ENCODE measurements around the gene AKR7A2. TPM values are rescaled to one million over a fixed set of nuclear protein-coding genes. Genes with fewer than 3 reads are reported as not detected.
"Not testable (repeated sequence)": the region's sequence is repeated elsewhere in the genome, so short reads cannot be mapped to it uniquely, and the experiment has no call there.

AKR7A2 gene
- total and polyA plus RNA-seq, 5 donors: 25.9 to 41.9 (median 39.7) TPM

DNA sequence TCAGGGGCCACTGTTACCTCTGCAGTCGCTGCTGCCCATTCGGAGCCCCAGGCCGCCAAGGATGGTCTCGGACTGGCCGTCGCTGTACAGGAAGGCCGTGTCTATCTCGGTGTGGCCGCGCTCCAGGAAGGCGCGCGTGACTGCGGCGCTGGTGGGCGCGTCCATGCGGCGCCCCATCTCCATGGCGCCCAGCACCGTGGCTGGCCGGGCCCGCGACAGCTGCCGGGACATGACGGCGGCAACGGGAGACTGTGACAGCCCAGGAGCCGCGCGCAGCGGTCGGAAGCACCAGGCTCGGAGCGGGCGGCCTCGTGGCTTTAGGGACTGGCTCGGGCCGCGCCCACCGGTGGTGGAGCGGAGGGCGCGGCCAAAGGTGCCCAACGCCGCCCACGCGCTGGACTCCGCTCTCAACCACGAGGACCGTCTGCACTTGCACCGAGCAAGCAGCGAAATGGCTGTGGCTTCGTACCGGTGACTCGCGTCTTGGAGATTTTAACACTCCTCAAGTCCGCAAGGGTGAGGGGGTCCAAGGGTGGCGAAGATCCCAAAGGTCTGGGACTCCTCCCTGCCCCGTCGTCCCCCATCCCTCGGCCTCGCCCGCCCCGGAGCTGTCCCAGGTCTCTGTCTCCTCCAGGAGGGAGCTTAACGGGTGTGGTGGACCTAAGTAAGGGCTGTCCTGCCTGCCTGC lies 38.0 kb downstream of the AKR7A2 start:
- H3K9me3 ChIP-seq (ENCODE audit: control insufficient read depth, low read length); H3K4me1 ChIP-seq (ENCODE audit: control insufficient read depth, insufficient read depth, low read length); H3K27me3 ChIP-seq (ENCODE audit: control insufficient read depth, insufficient read depth); DNase-seq; H3K4me3 ChIP-seq (ENCODE audit: low read length); intact Hi-C loops (cut with DNase I); H3K27ac ChIP-seq (ENCODE audit: low read length): not testable (repeated sequence)
- 17% methylated on average over 56 of the region's 66 CpGs for WGBS
- peak; percentile 68 to 70 for ATAC-seq

DNA sequence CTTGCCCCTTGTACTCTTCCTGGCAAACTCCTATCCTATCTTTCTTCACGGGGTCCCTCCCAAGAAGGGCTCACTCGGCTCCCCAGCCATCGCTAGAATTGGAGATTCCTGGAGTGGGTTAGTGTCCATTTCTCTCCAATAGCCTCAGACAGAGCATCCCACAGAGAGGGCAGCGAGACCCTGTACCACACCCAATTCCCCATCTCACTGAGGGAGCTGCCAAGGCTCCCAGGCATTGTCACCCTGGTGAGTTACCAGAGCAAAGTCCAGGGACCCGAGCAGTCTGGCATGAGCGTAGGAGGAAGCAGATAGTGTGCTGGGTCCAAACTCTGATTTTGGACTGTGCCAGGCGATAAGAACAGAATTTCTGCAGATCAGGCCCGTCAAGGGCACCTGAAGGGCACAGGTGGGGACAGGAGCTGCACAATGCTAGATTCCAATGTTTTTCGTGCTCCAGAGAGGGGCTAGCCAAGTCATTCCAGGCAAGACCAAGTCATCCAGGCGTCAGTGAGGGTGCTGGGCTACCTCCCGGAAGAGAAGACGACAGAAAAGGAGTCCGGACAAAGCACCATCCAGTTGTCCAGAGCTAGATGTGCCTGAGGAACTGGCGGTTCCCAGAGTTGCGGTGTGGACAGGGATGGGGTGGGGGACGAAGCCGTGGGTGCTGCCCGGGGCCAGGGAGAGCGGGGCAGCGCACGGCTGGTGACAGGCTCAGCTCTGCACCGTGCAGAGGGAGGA lies 38.7 kb downstream of the AKR7A2 start:
- Histone ChIP-seq H3K27me3 (ENCODE audit: control insufficient read depth, insufficient read depth) (no peaks in the 10 kb centered on the region), H3K27ac (ENCODE audit: low read length) (no peak overlapping the region), H3K4me3 (ENCODE audit: low read length) (no peak overlapping the region), H3K4me1 (ENCODE audit: control insufficient read depth, insufficient read depth, low read length) (no peaks in the 10 kb centered on the region), H3K9me3 (ENCODE audit: control insufficient read depth, low read length) (no peaks in the 10 kb centered on the region)
- DNase-seq (no peak), ATAC-seq (peak in 1 of 2 donors; percentile 41)
- intact Hi-C loops (cut with DNase I): no loop called here
- WGBS: 85% methylated on average over 22 of the region's 22 CpGs

DNA sequence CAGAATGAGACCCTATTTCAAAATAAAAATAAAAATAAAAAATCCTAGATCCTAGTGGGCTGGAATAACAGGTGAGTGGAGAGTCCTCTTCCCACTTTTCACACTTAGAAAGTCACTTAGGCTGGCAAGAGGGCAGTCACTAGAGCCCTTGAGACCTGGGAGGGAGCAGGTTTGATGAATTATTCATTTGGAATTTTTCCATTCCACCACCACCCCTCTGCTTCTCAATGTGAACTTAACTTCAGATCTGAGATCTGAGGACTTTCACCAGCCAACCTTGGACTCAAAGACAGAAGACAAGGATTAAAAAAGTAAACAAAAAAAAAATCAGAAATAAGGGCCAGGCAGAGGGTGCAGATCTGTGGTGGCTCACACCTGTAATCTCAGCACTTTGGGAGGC lies 39.9 kb downstream of the AKR7A2 start:
- intact Hi-C loops (cut with DNase I): no loop called here
- no peak overlapping the region for H3K4me3 ChIP-seq (ENCODE audit: low read length)
- no peaks in the 10 kb centered on the region for H3K27me3 ChIP-seq (ENCODE audit: control insufficient read depth, insufficient read depth)
- no peaks in the 10 kb centered on the region for H3K9me3 ChIP-seq (ENCODE audit: control insufficient read depth, low read length)
- no peak overlapping the region for H3K27ac ChIP-seq (ENCODE audit: low read length)
- DNase-seq (no peak), ATAC-seq (no peak)
- H3K4me1 ChIP-seq (ENCODE audit: control insufficient read depth, insufficient read depth, low read length): no peaks in the 10 kb centered on the region

DNA sequence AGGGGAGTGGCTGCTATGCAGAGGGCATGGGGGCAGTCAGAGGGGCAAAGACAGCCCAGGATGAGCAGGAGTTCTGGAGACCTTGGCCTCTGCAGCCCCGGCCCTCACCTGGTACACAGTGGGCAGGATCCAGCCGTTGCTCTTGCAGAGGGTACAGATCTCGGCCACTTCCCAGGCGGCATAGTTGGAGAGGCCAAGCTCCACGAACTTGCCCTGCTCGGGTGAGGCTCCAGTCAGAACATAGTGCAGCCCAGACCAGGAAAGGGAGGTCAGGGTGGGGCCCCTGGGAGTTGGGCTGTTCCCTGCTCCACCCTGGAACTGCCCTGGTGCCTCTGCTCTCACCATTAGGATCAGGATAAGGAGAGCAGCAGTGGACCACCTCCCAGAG lies 41.6 kb downstream of the AKR7A2 start:
- DNase-seq; H3K4me3 ChIP-seq (ENCODE audit: low read length); H3K27me3 ChIP-seq (ENCODE audit: control insufficient read depth, insufficient read depth); H3K27ac ChIP-seq (ENCODE audit: low read length); H3K4me1 ChIP-seq (ENCODE audit: control insufficient read depth, insufficient read depth, low read length); intact Hi-C loops (cut with DNase I); H3K9me3 ChIP-seq (ENCODE audit: control insufficient read depth, low read length): not testable (repeated sequence)
- 85% methylated on average over 6 of the region's 6 CpGs for WGBS
- ATAC-seq: peak in 1 of 2 donors; percentile 36

DNA sequence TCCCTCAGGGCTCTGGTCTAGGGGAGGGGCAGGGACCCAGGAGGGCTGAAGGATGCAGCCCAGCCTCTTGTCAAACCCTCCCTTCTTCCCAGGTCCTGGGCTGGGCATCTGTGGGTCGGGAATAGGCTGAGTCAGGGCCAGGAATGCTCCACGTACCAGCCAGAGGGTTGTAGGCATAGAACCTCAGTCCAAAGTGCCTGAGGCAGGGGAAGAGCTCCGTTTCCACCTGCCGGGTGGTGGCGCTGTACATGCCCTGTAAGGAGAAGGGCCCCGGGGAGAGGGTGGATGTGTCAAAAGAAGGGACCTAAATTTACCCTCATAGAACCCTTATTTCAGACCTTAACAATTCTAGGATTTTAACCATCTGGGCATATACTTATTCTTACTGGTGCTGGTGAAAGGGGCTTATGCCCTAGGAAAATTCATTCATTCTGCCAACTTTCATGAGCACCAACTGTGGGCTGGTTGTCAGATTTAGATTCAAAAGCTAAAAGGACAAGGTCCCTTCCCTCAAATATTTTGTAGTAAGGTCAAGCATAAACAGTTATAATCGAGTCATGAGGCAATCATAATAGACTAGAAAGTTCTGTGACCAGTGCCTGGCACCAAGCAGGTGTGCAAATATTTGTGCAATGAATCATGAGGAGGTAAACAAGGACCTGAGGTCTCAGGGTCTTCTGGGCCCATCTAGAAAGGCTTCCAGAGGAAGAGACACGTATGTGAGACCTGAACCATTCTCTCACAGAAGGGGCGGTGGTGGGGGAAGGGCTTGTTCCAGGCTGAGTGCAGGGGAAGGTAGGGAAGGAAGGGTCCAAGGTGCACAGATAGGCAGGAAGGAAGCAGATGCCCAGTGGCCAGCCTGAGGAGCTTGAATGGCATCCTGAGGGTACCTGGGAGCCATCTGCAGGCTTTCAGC lies 42.3 kb downstream of the AKR7A2 start:
- H3K4me1 ChIP-seq (ENCODE audit: control insufficient read depth, insufficient read depth, low read length); DNase-seq; intact Hi-C loops (cut with DNase I); H3K4me3 ChIP-seq (ENCODE audit: low read length); ATAC-seq; H3K9me3 ChIP-seq (ENCODE audit: control insufficient read depth, low read length); H3K27me3 ChIP-seq (ENCODE audit: control insufficient read depth, insufficient read depth); H3K27ac ChIP-seq (ENCODE audit: low read length): not testable (repeated sequence)
- 42% methylated on average over 7 of the region's 9 CpGs for WGBS

DNA sequence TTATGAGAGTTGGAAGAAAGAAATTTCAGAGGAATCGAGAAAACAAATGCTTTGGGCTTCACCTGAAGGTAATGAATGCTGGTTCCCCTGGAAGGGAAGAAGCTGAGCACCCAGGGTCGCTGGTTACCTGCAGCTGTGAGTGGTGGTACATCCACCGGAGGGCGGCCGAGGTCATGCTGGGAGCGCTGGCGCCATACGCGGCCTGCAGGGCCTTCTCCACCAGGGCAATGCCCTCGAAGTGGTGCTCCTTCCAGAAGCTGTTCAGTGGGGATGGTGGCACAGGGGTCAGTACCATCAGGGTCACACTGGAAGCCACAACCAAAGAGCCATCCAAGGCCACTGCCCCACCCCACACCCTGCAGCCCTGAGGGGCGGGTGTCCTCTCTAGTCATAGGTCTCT lies 43.5 kb downstream of the AKR7A2 start:
- 85% methylated on average over 11 of the region's 11 CpGs for WGBS
- H3K4me3 ChIP-seq (ENCODE audit: low read length): no peak overlapping the region
- H3K27me3 ChIP-seq (ENCODE audit: control insufficient read depth, insufficient read depth): no peaks in the 10 kb centered on the region
- H3K4me1 ChIP-seq (ENCODE audit: control insufficient read depth, insufficient read depth, low read length): no peaks in the 10 kb centered on the region
- no peak for DNase-seq
- ATAC-seq: no peak
- intact Hi-C loops (cut with DNase I): no loop called here
- H3K27ac ChIP-seq (ENCODE audit: low read length): no peak overlapping the region
- no peaks in the 10 kb centered on the region for H3K9me3 ChIP-seq (ENCODE audit: control insufficient read depth, low read length)

DNA sequence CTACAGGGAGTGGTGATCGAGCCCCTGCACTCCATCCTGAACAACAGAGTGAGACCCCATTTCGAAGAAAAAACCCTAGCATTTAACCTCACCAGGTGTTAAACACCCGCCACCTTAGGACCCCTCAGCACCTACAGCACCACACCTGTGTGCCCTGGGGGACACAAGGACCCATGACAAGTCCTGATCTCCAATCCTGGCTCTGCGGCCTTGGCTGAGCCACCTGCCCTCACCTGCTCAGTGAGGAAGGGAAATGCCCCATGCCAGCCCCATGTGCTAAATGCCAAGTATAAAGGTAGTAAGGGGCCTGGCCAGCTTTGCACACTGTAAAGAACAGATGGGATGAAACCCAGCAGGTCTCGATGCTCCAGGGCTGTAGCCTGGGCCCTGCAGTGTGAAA lies 49.2 kb downstream of the AKR7A2 start:
- DNase-seq (no peak), ATAC-seq (no peak)
- Histone ChIP-seq H3K4me3 (ENCODE audit: low read length) (no peak overlapping the region), H3K27ac (ENCODE audit: low read length) (no peak overlapping the region), H3K4me1 (ENCODE audit: control insufficient read depth, insufficient read depth, low read length) (no peaks in the 10 kb centered on the region), H3K9me3 (ENCODE audit: control insufficient read depth, low read length) (no peaks in the 10 kb centered on the region), H3K27me3 (ENCODE audit: control insufficient read depth, insufficient read depth) (no peaks in the 10 kb centered on the region)
- WGBS: 91% methylated on average over 5 of the region's 5 CpGs
- intact Hi-C loops (cut with DNase I): no loop called here

DNA sequence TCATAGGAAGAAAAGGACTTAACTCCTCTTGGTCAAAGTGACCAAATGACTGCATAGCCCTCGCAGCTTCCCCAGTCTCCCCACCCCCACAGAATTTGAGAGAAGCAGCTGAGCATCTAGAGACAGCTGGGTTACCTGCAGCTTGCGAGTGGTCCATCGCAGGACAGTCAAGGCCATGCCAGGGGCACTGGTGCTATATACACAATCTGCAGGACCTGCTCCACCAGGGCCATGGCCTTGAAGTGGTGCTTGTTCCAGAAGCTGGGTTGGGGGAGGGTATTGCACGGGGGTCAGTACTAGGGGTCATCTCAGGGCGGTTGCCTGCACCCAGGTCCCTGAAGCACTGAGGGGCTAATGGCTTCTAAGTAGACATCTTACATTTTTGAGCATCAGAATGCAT lies 49.9 kb downstream of the AKR7A2 start:
- ATAC-seq (peak in 1 of 2 donors; percentile 15), DNase-seq (no peak)
- Histone ChIP-seq H3K4me3 (ENCODE audit: low read length) (no peak overlapping the region), H3K4me1 (ENCODE audit: control insufficient read depth, insufficient read depth, low read length) (no peaks in the 10 kb centered on the region), H3K27me3 (ENCODE audit: control insufficient read depth, insufficient read depth) (no peaks in the 10 kb centered on the region), H3K27ac (ENCODE audit: low read length) (no peak overlapping the region), H3K9me3 (ENCODE audit: control insufficient read depth, low read length) (no peaks in the 10 kb centered on the region)
- WGBS: 80% methylated on average over 5 of the region's 5 CpGs
- intact Hi-C loops (cut with DNase I): no loop called here

DNA sequence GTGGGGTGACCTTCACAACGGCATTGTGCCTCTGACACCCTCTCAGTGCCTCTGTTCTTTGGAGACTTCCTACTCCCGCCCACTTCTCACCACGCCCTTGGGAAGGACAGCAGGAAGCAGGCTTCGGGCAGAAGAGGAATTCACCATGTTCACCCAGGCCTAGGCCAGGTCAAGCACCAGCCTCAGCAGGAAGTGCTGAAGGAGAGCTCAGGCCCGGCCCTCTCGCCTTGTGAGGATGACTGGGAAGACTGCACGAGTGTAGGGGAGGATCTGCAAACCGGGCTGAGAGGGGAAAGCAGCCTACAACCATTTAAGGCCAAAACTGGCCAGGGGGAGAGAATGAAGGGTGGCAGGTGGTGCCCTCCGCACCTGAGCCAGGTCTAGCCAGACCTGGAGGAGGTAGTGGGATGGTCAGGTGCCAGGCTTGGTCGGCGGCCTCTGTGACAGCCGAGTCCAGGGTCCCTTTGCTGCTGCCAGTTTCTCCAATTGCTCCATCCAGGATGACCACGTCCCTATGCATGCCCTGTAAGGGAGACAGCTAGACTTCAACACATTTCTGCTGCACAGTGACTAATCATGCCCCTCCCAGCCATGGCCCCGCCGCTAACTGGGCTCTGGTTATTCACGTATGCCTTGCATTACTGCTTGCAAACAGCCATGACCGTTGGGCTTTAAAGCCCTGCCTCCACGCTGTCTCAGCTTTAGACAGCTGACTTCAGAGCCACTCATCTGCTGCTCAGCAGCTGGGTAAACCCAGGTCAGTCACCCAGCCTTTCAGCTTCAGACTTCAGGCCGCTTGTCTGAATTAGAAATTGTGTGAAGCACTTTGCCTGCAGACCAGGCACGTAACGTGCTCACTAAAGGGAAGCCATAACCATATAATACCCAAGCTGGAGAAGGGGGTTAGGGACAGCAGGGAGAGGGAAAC lies 51.5 kb downstream of the AKR7A2 start:
- DNase-seq: no peak
- Histone ChIP-seq H3K27me3 (ENCODE audit: control insufficient read depth, insufficient read depth) (no peaks in the 10 kb centered on the region), H3K27ac (ENCODE audit: low read length) (no peak overlapping the region), H3K9me3 (ENCODE audit: control insufficient read depth, low read length) (no peaks in the 10 kb centered on the region), H3K4me3 (ENCODE audit: low read length) (no peak overlapping the region), H3K4me1 (ENCODE audit: control insufficient read depth, insufficient read depth, low read length) (no peaks in the 10 kb centered on the region)
- intact Hi-C loops (cut with DNase I): no loop called here
- WGBS: 72% methylated on average over 21 of the region's 21 CpGs
- ATAC-seq: peak in 1 of 2 donors; percentile 30

DNA sequence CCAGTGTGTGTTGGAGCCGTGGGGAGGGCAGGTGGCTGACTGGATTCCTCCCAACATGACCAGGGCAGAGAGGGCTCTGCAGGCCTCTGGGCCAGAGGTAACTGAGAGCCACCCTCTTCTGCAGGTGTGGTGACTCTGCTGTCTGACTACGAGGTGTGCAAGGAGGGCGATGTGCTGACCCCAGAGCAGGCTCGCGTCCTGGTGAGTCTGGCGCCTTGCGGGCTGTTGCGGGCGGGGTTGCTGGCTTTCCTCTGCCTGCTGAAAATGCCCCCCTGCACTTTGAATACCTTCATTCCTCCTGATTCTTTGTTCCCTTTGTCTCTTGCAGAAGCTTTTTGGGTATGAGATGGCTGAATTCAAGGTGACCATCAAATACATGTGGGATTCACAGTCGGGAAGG lies 53.6 kb downstream of the AKR7A2 start:
- intact Hi-C loops (cut with DNase I): no loop called here
- H3K9me3 ChIP-seq (ENCODE audit: control insufficient read depth, low read length): no peaks in the 10 kb centered on the region
- H3K4me3 ChIP-seq (ENCODE audit: low read length): no peak overlapping the region
- no peaks in the 10 kb centered on the region for H3K27me3 ChIP-seq (ENCODE audit: control insufficient read depth, insufficient read depth)
- WGBS: 95% methylated on average over 10 of the region's 10 CpGs
- ATAC-seq: no peak
- DNase-seq: no peak
- no peaks in the 10 kb centered on the region for H3K4me1 ChIP-seq (ENCODE audit: control insufficient read depth, insufficient read depth, low read length)
- H3K27ac ChIP-seq (ENCODE audit: low read length): no peak overlapping the region

Measured in right cardiac atrium (tissue), 5 donors.